T-cell (primary cell): ENCODE measurements around the gene TMEM259. TPM values are rescaled to one million over a fixed set of nuclear protein-coding genes. Genes with fewer than 3 reads are reported as not detected.

Source experiments
- ATAC-seq, 4 experiments: fragments of 200-7000 bp in 3 of 4; fragments of 150-1000 bp in 1 of 4; cut with Tn5 transposase; replicated peaks in 1 of 4; 1 replicate in 3 of 4; 2 replicates in 1 of 4; pipeline ENCODE4 v1.10.0; 2021; ENCODE audit warnings: moderate library complexity in 3 of 4, mild to moderate bottlenecking in 2 of 4, moderate number of reproducible peaks in 1 of 4
- CTCF ChIA-PET, 2 donors: fragments of 300-600 bp; sonication (Branson Sonifier 250); formaldehyde crosslinking; loops; one replicate each; lab custom pipeline; 2022; ENCODE audit warnings: antibody characterized with exemption in 2 of 2; lab: Charles Lee
- POLR2A ChIA-PET, 2 donors: fragments of 300-600 bp; sonication (Branson Sonifier 250); formaldehyde crosslinking; loops; one replicate each; lab custom pipeline; 2022; ENCODE audit warnings: antibody characterized with exemption in 2 of 2; lab: Charles Lee
- DNase-seq, 35 experiments: peaks; one replicate each; pipeline versions ENCODE4 v3.0.0 to v3.0.0-alpha.2; 2013 to 2023
- H3K27ac ChIP-seq: one replicate; pipeline ENCODE4 v1.5.1; 2013; ENCODE audit warnings: low read length
- H3K27me3 ChIP-seq, 2 experiments: replicated peaks in 1 of 2; 1 replicate in 1 of 2; 2 replicates in 1 of 2; pipeline versions ENCODE4 v1.6.1 to v1.7.0; 2013; ENCODE audit warnings: low read length in 1 of 2, mixed read lengths in 1 of 2; ENCODE audit not compliant: control insufficient read depth in 2 of 2, insufficient read depth in 2 of 2; ENCODE audit errors: extremely low read depth in 1 of 2
- H3K36me3 ChIP-seq, 2 donors: 1 replicate in 1 of 2; 2 replicates in 1 of 2; pipeline versions ENCODE4 v1.6.1 to v1.7.0; 2013; ENCODE audit warnings: low read length in 1 of 2; ENCODE audit not compliant: control insufficient read depth in 2 of 2, insufficient read depth in 1 of 2; ENCODE audit errors: extremely low read depth in 1 of 2
- H3K4me1 ChIP-seq, 2 experiments: 1 replicate in 1 of 2; 2 replicates in 1 of 2; pipeline versions ENCODE4 v1.6.1 to v1.7.0; 2013; ENCODE audit warnings: low read length in 2 of 2, mixed read lengths in 1 of 2; ENCODE audit not compliant: insufficient read depth in 2 of 2, control insufficient read depth in 1 of 2; ENCODE audit errors: extremely low read depth in 1 of 2
- H3K4me3 ChIP-seq, 2 donors: 1 replicate in 1 of 2; 2 replicates in 1 of 2; pipeline versions ENCODE4 v1.5.1 to v1.7.0; 2013; ENCODE audit warnings: mild to moderate bottlenecking in 2 of 2, low read length in 1 of 2, moderate library complexity in 1 of 2; ENCODE audit not compliant: control insufficient read depth in 1 of 2; ENCODE audit errors: extremely low read depth in 1 of 2
- H3K9me3 ChIP-seq: 2 replicates; pipeline ENCODE4 v1.7.0; 2013
- H3K27ac Mint-ChIP-seq, 2 donors: one replicate each; pipeline ENCODE4 v1.8.0; 2020 to 2021; ENCODE audit warnings: mild to moderate bottlenecking in 2 of 2, mixed read lengths in 2 of 2
- H3K27me3 Mint-ChIP-seq, 2 donors: one replicate each; pipeline ENCODE4 v1.8.0; 2021 to 2022; ENCODE audit warnings: mixed read lengths in 2 of 2
- H3K36me3 Mint-ChIP-seq: one replicate; pipeline ENCODE4 v1.8.0; 2021; ENCODE audit warnings: mixed read lengths
- H3K4me1 Mint-ChIP-seq, 3 donors: one replicate each; pipeline ENCODE4 v1.8.0; 2020 to 2022; ENCODE audit warnings: mixed read lengths in 3 of 3, mild to moderate bottlenecking in 1 of 3
- H3K4me3 Mint-ChIP-seq, 3 donors: one replicate each; pipeline ENCODE4 v1.8.0; 2020 to 2022; ENCODE audit warnings: mild to moderate bottlenecking in 3 of 3, mixed read lengths in 3 of 3, moderate library complexity in 3 of 3
- H3K9me3 Mint-ChIP-seq, 3 donors: one replicate each; pipeline ENCODE4 v1.8.0; 2020 to 2022; ENCODE audit warnings: mixed read lengths in 3 of 3
- WGBS: methylation state at CpG from one replicate; pipeline ENCODE4 v1.1.5; 2013; ENCODE audit warnings: missing lambda C conversion rate; ENCODE audit not compliant: insufficient coverage; 5-methylcytosine and 5-hydroxymethylcytosine counted together
- total RNA-seq, 35 experiments: library from RNA in 6 of 35; stranded (reverse) in 6 of 35; fragments of 120-200 nt in 1 of 35; gene quantifications; one replicate each; pipeline versions ENCODE4 v1.2.1 to v1.2.4 and lab custom pipeline; 2013 to 2026

TMEM259 gene
- total RNA-seq, 5 donors from 2014 or later (not counting 1 experiment from before 2014, with no cell fraction given), result 319 to 423 (median 372) TPM

- Mint-ChIP-seq H3K27ac (no peak overlapping the region), H3K4me1 (peaks cover 0 to 5% (median 0%) of the 10 kb centered on the region in 3 donors), H3K27me3 (no peaks in the 10 kb centered on the region), H3K9me3 (no peaks in the 10 kb centered on the region), H3K36me3 (peaks cover 13% of the 10 kb centered on the region), H3K4me3 (no peak overlapping the region)
- Histone ChIP-seq H3K4me3 (no peak overlapping the region), H3K4me1 (peaks cover 0 to 6% of the 10 kb centered on the region in 2 experiments), H3K27ac (no peak overlapping the region), H3K9me3 (no peaks in the 10 kb centered on the region), H3K36me3 (peaks cover 10 to 16% of the 10 kb centered on the region in 2 donors), H3K27me3 (no peaks in the 10 kb centered on the region)
- no peak for ATAC-seq
- DNase-seq, result no peak
- 92% methylated on average over 12 of the region's 19 CpGs for WGBS
- ChIA-PET CTCF (no interaction called here), POLR2A (interaction anchor here (0.7 to 1.1 kb wide), 2 partner anchors 12 to 27 kb away, joined by 3 to 4 read pairs; no protein-coding TSS in a partner anchor)
Observed at GRCh38 chr19:964761-965694, 55.9 kb downstream of the TMEM259 start.

GRCh38 chr19:964116-964520 is 56.8 kb downstream of the TMEM259 start:
- no peak for ATAC-seq
- peaks cover 0 to 6% of the 10 kb centered on the region in 2 experiments for H3K4me1 ChIP-seq
- Mint-ChIP-seq H3K27ac (no peak overlapping the region), H3K27me3 (no peaks in the 10 kb centered on the region), H3K36me3 (peaks cover 13% of the 10 kb centered on the region), H3K9me3 (no peaks in the 10 kb centered on the region), H3K4me1 (peaks cover 0 to 5% (median 0%) of the 10 kb centered on the region in 3 donors), H3K4me3 (no peak overlapping the region)
- 97% methylated on average over 14 of the region's 16 CpGs for WGBS
- no peak for DNase-seq
- H3K27ac ChIP-seq, result no peak overlapping the region
- peaks cover 7 to 16% of the 10 kb centered on the region in 2 donors for H3K36me3 ChIP-seq
- ChIA-PET POLR2A (no interaction called here), CTCF (no interaction called here)
- no peaks in the 10 kb centered on the region for H3K9me3 ChIP-seq
- no peaks in the 10 kb centered on the region for H3K27me3 ChIP-seq
- no peak overlapping the region for H3K4me3 ChIP-seq

- H3K9me3 Mint-ChIP-seq, result no peaks in the 10 kb centered on the region
- H3K4me3 ChIP-seq, result no peak overlapping the region
- H3K27me3 ChIP-seq, result no peaks in the 10 kb centered on the region
- peaks cover 3 to 13% of the 10 kb centered on the region in 2 donors for H3K36me3 ChIP-seq
- no peaks in the 10 kb centered on the region for H3K27me3 Mint-ChIP-seq
- DNase-seq, result no peak
- 83% methylated on average over 6 of the region's 11 CpGs for WGBS
- CTCF ChIA-PET, result no interaction called here
- peaks cover 0 to 6% of the 10 kb centered on the region in 2 experiments for H3K4me1 ChIP-seq
- no peaks in the 10 kb centered on the region for H3K9me3 ChIP-seq
- ATAC-seq, result no peak
- POLR2A ChIA-PET, result no interaction called here
- no peak overlapping the region for H3K4me3 Mint-ChIP-seq
- H3K27ac ChIP-seq, result no peak overlapping the region
- H3K4me1 Mint-ChIP-seq, result peaks cover 0 to 8% (median 3%) of the 10 kb centered on the region in 3 donors
- H3K36me3 Mint-ChIP-seq, result peaks cover 13% of the 10 kb centered on the region
- no peak overlapping the region for H3K27ac Mint-ChIP-seq
Observed at GRCh38 chr19:963486-963951, 57.4 kb downstream of the TMEM259 start.

GRCh38 chr19:962683-963400 is 58.1 kb downstream of the TMEM259 start:
- Mint-ChIP-seq H3K27ac (no peak overlapping the region), H3K4me1 (peaks cover 0 to 8% (median 3%) of the 10 kb centered on the region in 3 donors), H3K27me3 (no peaks in the 10 kb centered on the region), H3K36me3 (peaks cover 10% of the 10 kb centered on the region), H3K4me3 (no peak overlapping the region), H3K9me3 (no peaks in the 10 kb centered on the region)
- Histone ChIP-seq H3K27me3 (no peaks in the 10 kb centered on the region), H3K4me1 (peaks cover 0 to 6% of the 10 kb centered on the region in 2 experiments), H3K36me3 (peaks cover 0 to 10% of the 10 kb centered on the region in 2 donors), H3K27ac (no peak overlapping the region), H3K4me3 (no peak overlapping the region), H3K9me3 (no peaks in the 10 kb centered on the region)
- DNase-seq, result no peak
- no peak for ATAC-seq
- WGBS, result 88% methylated on average over 19 of the region's 31 CpGs
- POLR2A ChIA-PET, result no interaction called here
- CTCF ChIA-PET, result interaction anchor here in 1 of 2 donors (0.6 kb wide), 1 partner anchor 192 kb away, joined by 10 read pairs; no protein-coding TSS in a partner anchor

- no peak overlapping the region for H3K27ac ChIP-seq
- H3K36me3 ChIP-seq, result peaks cover 0 to 10% of the 10 kb centered on the region in 2 donors
- H3K27me3 ChIP-seq, result no peaks in the 10 kb centered on the region
- Mint-ChIP-seq H3K9me3 (no peaks in the 10 kb centered on the region), H3K27me3 (no peaks in the 10 kb centered on the region), H3K4me3 (no peak overlapping the region), H3K36me3 (peaks cover 7% of the 10 kb centered on the region), H3K27ac (no peak overlapping the region), H3K4me1 (peaks cover 0 to 8% (median 3%) of the 10 kb centered on the region in 3 donors)
- no peak overlapping the region for H3K4me3 ChIP-seq
- H3K4me1 ChIP-seq, result peaks cover 0 to 6% of the 10 kb centered on the region in 2 experiments
- no peaks in the 10 kb centered on the region for H3K9me3 ChIP-seq
- DNase-seq (no peak), ATAC-seq (no peak)
- 69% methylated on average over 6 of the region's 14 CpGs for WGBS
- CTCF ChIA-PET, result interaction anchor here in 1 of 2 donors (0.6 kb wide), 1 partner anchor 193 kb away, joined by 10 read pairs; no protein-coding TSS in a partner anchor
- POLR2A ChIA-PET, result no interaction called here
Observed at GRCh38 chr19:961866-962620, 58.9 kb downstream of the TMEM259 start.

GRCh38 chr19:960601-960938 is 60.4 kb downstream of the TMEM259 start:
- no peak overlapping the region for H3K27ac Mint-ChIP-seq
- Histone ChIP-seq H3K9me3 (no peaks in the 10 kb centered on the region), H3K4me1 (peaks cover 0 to 6% of the 10 kb centered on the region in 2 experiments), H3K27ac (no peak overlapping the region), H3K4me3 (no peak overlapping the region), H3K36me3 (peaks cover 0 to 5% of the 10 kb centered on the region in 2 donors), H3K27me3 (no peaks in the 10 kb centered on the region)
- H3K9me3 Mint-ChIP-seq, result no peaks in the 10 kb centered on the region
- no peaks in the 10 kb centered on the region for H3K27me3 Mint-ChIP-seq
- no peak for DNase-seq
- no peak for ATAC-seq
- 86% methylated on average over 7 of the region's 8 CpGs for WGBS
- ChIA-PET POLR2A (no interaction called here), CTCF (no interaction called here)
- peaks cover 7% of the 10 kb centered on the region for H3K36me3 Mint-ChIP-seq
- H3K4me3 Mint-ChIP-seq, result no peak overlapping the region
- peaks cover 0 to 8% (median 3%) of the 10 kb centered on the region in 3 donors for H3K4me1 Mint-ChIP-seq
